ENCODE data around the gene CELA2B. TPM values are rescaled to one million over a fixed set of nuclear protein-coding genes. Genes with fewer than 3 reads are reported as not detected.

The CELA2B gene
- total and polyA plus RNA-seq, 9 of the 15 experiments (the other 6 are each of a cell fraction or from before 2014, with no cell fraction given): 0.25 to 2.1 (median 0.38) TPM; not detected in 5

- peak; percentile 93 for TF ChIP-seq FOSL1 (tag; conservative IDR thresholded peaks at IDR 0.05)
- no peak for TF ChIP-seq ZNF780A (CRISPR knock-in tag; IDR thresholded peaks at IDR 0.05)
- TF ChIP-seq UBTF (IDR thresholded peaks at IDR 0.05; ENCODE audit: borderline replicate concordance in 1 of 2, low read depth in 2 of 2, low read length in 2 of 2): no peak
- no peak for TF ChIP-seq CTCFL (IDR thresholded peaks at IDR 0.05; ENCODE audit: borderline replicate concordance, insufficient read depth, low read depth, low read length, poor library complexity, severe bottlenecking)
- no peak for TF ChIP-seq KDM1A (IDR thresholded peaks at IDR 0.05)
- no peak for TF ChIP-seq ZBTB8A (IDR thresholded peaks at IDR 0.05; ENCODE audit: partially characterized antibody)
- no peak for TF ChIP-seq ARID3A (IDR thresholded peaks at IDR 0.05; ENCODE audit: borderline replicate concordance, low read depth, low read length)
- TF ChIP-seq ZNF75A (CRISPR knock-in tag; IDR thresholded peaks at IDR 0.05): no peak
- no peak for TF ChIP-seq ELK3 (CRISPR knock-in tag; IDR thresholded peaks at IDR 0.05)
- TF ChIP-seq NELFE (IDR thresholded peaks at IDR 0.05; ENCODE audit: insufficient read depth, insufficient read length): no peak
Measured at GRCh38 chr1:15515022-15515663, 39.2 kb downstream of the CELA2B start (continued).
